Naive thymus-derived CD4-positive, alpha-beta T cell (primary cell): ENCODE results near the gene PSEN1. TPM values are rescaled to one million over a fixed set of nuclear protein-coding genes. Genes with fewer than 3 reads are reported as not detected.

Source experiments
- ATAC-seq: fragments of 150-1000 bp; cut with Tn5 transposase; 2 replicates; pipeline ENCODE4 v1.10.0; 2021; ENCODE audit warnings: mild to moderate bottlenecking, moderate library complexity
- CTCF ChIA-PET: fragments of 350-600 bp; sonication (Branson Sonifier 250); formaldehyde crosslinking; loops from one replicate; lab custom pipeline; 2021; ENCODE audit warnings: antibody characterized with exemption; lab: Charles Lee
- POLR2A ChIA-PET: fragments of 350-600 bp; sonication (Branson Sonifier 250); formaldehyde crosslinking; loops from one replicate; lab custom pipeline; 2021; ENCODE audit warnings: antibody characterized with exemption, inconsistent platforms; lab: Charles Lee
- DNase-seq, 9 donors: peaks; one replicate each; pipeline versions ENCODE4 v3.0.0 to v3.0.0-alpha.2; 2020 to 2022; ENCODE audit warnings: mixed read lengths in 1 of 9
- H3K27ac ChIP-seq: one replicate; pipeline ENCODE4 v1.7.0; 2013; ENCODE audit warnings: mild to moderate bottlenecking, low read depth, low read length, moderate library complexity
- H3K27me3 ChIP-seq, 2 donors: one replicate each; pipeline ENCODE4 v1.7.0; 2013; ENCODE audit warnings: low read length in 2 of 2, mild to moderate bottlenecking in 2 of 2, moderate library complexity in 2 of 2; ENCODE audit not compliant: control insufficient read depth in 2 of 2, insufficient read depth in 2 of 2
- H3K36me3 ChIP-seq, 3 experiments: 1 replicate in 2 of 3; 2 replicates in 1 of 3; pipeline ENCODE4 v1.7.0; 2013; ENCODE audit warnings: low read length in 3 of 3, mild to moderate bottlenecking in 3 of 3, moderate library complexity in 1 of 3; ENCODE audit not compliant: insufficient read depth in 3 of 3, control insufficient read depth in 2 of 3
- H3K4me1 ChIP-seq, 2 donors: one replicate each; pipeline ENCODE4 v1.7.0; 2013; ENCODE audit warnings: low read length in 2 of 2, mild to moderate bottlenecking in 2 of 2, moderate library complexity in 1 of 2; ENCODE audit not compliant: control insufficient read depth in 2 of 2, insufficient read depth in 2 of 2
- H3K4me3 ChIP-seq: 2 replicates; pipeline ENCODE4 v1.7.0; 2013; ENCODE audit warnings: mild to moderate bottlenecking, low read length
- H3K9me3 ChIP-seq, 3 experiments: 1 replicate in 2 of 3; 2 replicates in 1 of 3; pipeline ENCODE4 v1.7.0; 2013; ENCODE audit warnings: low read length in 3 of 3; ENCODE audit not compliant: control insufficient read depth in 2 of 3
- H3K27ac Mint-ChIP-seq, 9 donors: one replicate each; pipeline ENCODE4 v1.8.0; 2020 to 2022; ENCODE audit warnings: mixed read lengths in 9 of 9, mild to moderate bottlenecking in 8 of 9, moderate library complexity in 5 of 9, inconsistent platforms in 2 of 9
- H3K27me3 Mint-ChIP-seq, 5 donors: one replicate each; pipeline ENCODE4 v1.8.0; 2021 to 2022; ENCODE audit warnings: mixed read lengths in 5 of 5, mild to moderate bottlenecking in 1 of 5
- H3K36me3 Mint-ChIP-seq, 5 donors: one replicate each; pipeline ENCODE4 v1.8.0; 2020 to 2022; ENCODE audit warnings: mixed read lengths in 5 of 5, mild to moderate bottlenecking in 3 of 5, inconsistent platforms in 1 of 5
- H3K4me1 Mint-ChIP-seq, 7 donors: one replicate each; pipeline ENCODE4 v1.8.0; 2020 to 2022; ENCODE audit warnings: mixed read lengths in 7 of 7, mild to moderate bottlenecking in 3 of 7, inconsistent platforms in 1 of 7
- H3K4me3 Mint-ChIP-seq, 10 donors: one replicate each; pipeline ENCODE4 v1.8.0; 2020 to 2022; ENCODE audit warnings: mild to moderate bottlenecking in 10 of 10, mixed read lengths in 10 of 10, moderate library complexity in 6 of 10, inconsistent platforms in 2 of 10
- H3K9me3 Mint-ChIP-seq, 11 donors: one replicate each; pipeline ENCODE4 v1.8.0; 2020 to 2022; ENCODE audit warnings: mixed read lengths in 11 of 11, mild to moderate bottlenecking in 4 of 11, inconsistent platforms in 1 of 11, moderate library complexity in 1 of 11
- intact Hi-C, 2 donors: fragments of 100-400 bp; cut with micrococcal nuclease; formaldehyde crosslinking; loops; one replicate each; pipeline ENCODE4 v1.15.1; 2023
- polyA plus RNA-seq, 2 donors: library from polyadenylated mRNA; unstranded; fragments of 300-500 nt; fragmentation: Illumina TruSeq; gene quantifications; one replicate each; pipeline ENCODE4 v1.2.3, GENCODE V29; 2021
- total RNA-seq, 6 experiments: library from RNA in 5 of 6; stranded (reverse) in 5 of 6; gene quantifications; 1 replicate in 5 of 6; 2 replicates in 1 of 6; pipeline ENCODE4 v1.2.3 and lab custom pipeline; 2021 to 2026

The PSEN1 gene
- total and polyA plus RNA-seq, 7 experiments from 2014 or later, result 23.7 to 55.8 (median 43.2) TPM

GRCh38 chr14:73203527-73203926, 67.2 kb downstream of the PSEN1 start:
- ChIA-PET POLR2A (no interaction called here), CTCF (no interaction called here)
- H3K4me1 ChIP-seq, result no peaks in the 10 kb centered on the region
- ATAC-seq, result no peak
- peaks cover 0 to 3% (median 0%) of the 10 kb centered on the region in 7 donors for H3K4me1 Mint-ChIP-seq
- H3K27me3 Mint-ChIP-seq, result no peaks in the 10 kb centered on the region
- no peaks in the 10 kb centered on the region for H3K9me3 ChIP-seq
- no peak overlapping the region for H3K27ac ChIP-seq
- H3K27me3 ChIP-seq, result no peaks in the 10 kb centered on the region
- no peak overlapping the region for H3K4me3 ChIP-seq
- peaks cover 13 to 72% (median 59%) of the 10 kb centered on the region in 5 donors for H3K36me3 Mint-ChIP-seq
- peaks cover 0 to 52% (median 8%) of the 10 kb centered on the region in 3 experiments for H3K36me3 ChIP-seq
- no peak overlapping the region for H3K27ac Mint-ChIP-seq
- no peak overlapping the region for H3K4me3 Mint-ChIP-seq
- intact Hi-C loops, result no loop called here
- no peak for DNase-seq
- peaks cover 0 to 4% (median 0%) of the 10 kb centered on the region in 11 donors for H3K9me3 Mint-ChIP-seq

GRCh38 chr14:73207615-73208014, 71.3 kb downstream of the PSEN1 start:
- no peak for DNase-seq
- Histone ChIP-seq H3K27ac (no peak overlapping the region), H3K4me1 (no peaks in the 10 kb centered on the region), H3K27me3 (no peaks in the 10 kb centered on the region), H3K9me3 (no peaks in the 10 kb centered on the region), H3K4me3 (no peak overlapping the region), H3K36me3 (peaks cover 0 to 69% (median 8%) of the 10 kb centered on the region in 3 experiments)
- H3K27ac Mint-ChIP-seq, result no peak overlapping the region
- CTCF ChIA-PET, result interaction anchor here (0.6 kb wide), 1 partner anchor 9 kb away, joined by 3 read pairs; no protein-coding TSS in a partner anchor
- intact Hi-C loops, result no loop called here
- H3K27me3 Mint-ChIP-seq, result no peaks in the 10 kb centered on the region
- H3K4me1 Mint-ChIP-seq, result peaks cover 0 to 3% (median 0%) of the 10 kb centered on the region in 7 donors
- POLR2A ChIA-PET, result no interaction called here
- H3K36me3 Mint-ChIP-seq, result peaks cover 17 to 67% (median 53%) of the 10 kb centered on the region in 5 donors
- no peak overlapping the region for H3K4me3 Mint-ChIP-seq
- peaks cover 0 to 3% (median 0%) of the 10 kb centered on the region in 11 donors for H3K9me3 Mint-ChIP-seq
- no peak for ATAC-seq

GRCh38 chr14:73208390-73208789, 72.1 kb downstream of the PSEN1 start:
- H3K27me3 Mint-ChIP-seq, result no peaks in the 10 kb centered on the region
- ChIA-PET POLR2A (no interaction called here), CTCF (no interaction called here)
- no peak overlapping the region for H3K27ac Mint-ChIP-seq
- peaks cover 0 to 3% (median 0%) of the 10 kb centered on the region in 11 donors for H3K9me3 Mint-ChIP-seq
- Histone ChIP-seq H3K4me1 (no peaks in the 10 kb centered on the region), H3K27ac (no peak overlapping the region), H3K27me3 (no peaks in the 10 kb centered on the region), H3K36me3 (peaks cover 7 to 77% (median 8%) of the 10 kb centered on the region in 3 experiments), H3K9me3 (no peaks in the 10 kb centered on the region), H3K4me3 (no peak overlapping the region)
- peaks cover 19 to 73% (median 53%) of the 10 kb centered on the region in 5 donors for H3K36me3 Mint-ChIP-seq
- H3K4me1 Mint-ChIP-seq, result peaks cover 0 to 3% (median 0%) of the 10 kb centered on the region in 7 donors
- DNase-seq, result no peak
- no peak for ATAC-seq
- intact Hi-C loops, result no loop called here
- H3K4me3 Mint-ChIP-seq, result no peak overlapping the region

- DNase-seq (no peak), ATAC-seq (no peak)
- Mint-ChIP-seq H3K27me3 (no peaks in the 10 kb centered on the region), H3K36me3 (peaks cover 20 to 74% (median 51%) of the 10 kb centered on the region in 5 donors), H3K9me3 (peaks cover 0 to 3% (median 0%) of the 10 kb centered on the region in 11 donors), H3K27ac (no peak overlapping the region), H3K4me1 (peaks cover 0 to 3% (median 0%) of the 10 kb centered on the region in 7 donors), H3K4me3 (no peak overlapping the region)
- ChIA-PET POLR2A (no interaction called here), CTCF (no interaction called here)
- Histone ChIP-seq H3K9me3 (no peaks in the 10 kb centered on the region), H3K4me1 (no peaks in the 10 kb centered on the region), H3K4me3 (no peak overlapping the region), H3K27me3 (no peaks in the 10 kb centered on the region), H3K36me3 (peaks cover 8 to 82% (median 11%) of the 10 kb centered on the region in 3 experiments), H3K27ac (no peak overlapping the region)
- intact Hi-C loops, result no loop called here
These were observed 72.5 kb downstream of the PSEN1 start for GRCh38 chr14:73208846-73209245.

- Mint-ChIP-seq H3K4me1 (peaks cover 0 to 1% (median 0%) of the 10 kb centered on the region in 7 donors), H3K27me3 (no peaks in the 10 kb centered on the region), H3K4me3 (no peak overlapping the region), H3K36me3 (peaks cover 20 to 74% (median 48%) of the 10 kb centered on the region in 5 donors), H3K9me3 (peaks cover 0 to 3% (median 0%) of the 10 kb centered on the region in 11 donors), H3K27ac (no peak overlapping the region)
- Histone ChIP-seq H3K27ac (no peak overlapping the region), H3K9me3 (no peaks in the 10 kb centered on the region), H3K27me3 (no peaks in the 10 kb centered on the region), H3K4me3 (no peak overlapping the region), H3K36me3 (peaks cover 8 to 81% (median 14%) of the 10 kb centered on the region in 3 experiments), H3K4me1 (no peaks in the 10 kb centered on the region)
- ATAC-seq, result no peak
- ChIA-PET POLR2A (no interaction called here), CTCF (no interaction called here)
- intact Hi-C loops, result no loop called here
- DNase-seq, result no peak
These were observed 73.6 kb downstream of the PSEN1 start for GRCh38 chr14:73209953-73210352.

GRCh38 chr14:73211251-73212040, 75.1 kb downstream of the PSEN1 start:
- Histone ChIP-seq H3K36me3 (peaks cover under 1 to 79% (median 14%) of the 10 kb centered on the region in 3 experiments), H3K9me3 (no peaks in the 10 kb centered on the region), H3K4me1 (no peaks in the 10 kb centered on the region), H3K27me3 (no peaks in the 10 kb centered on the region), H3K4me3 (no peak overlapping the region), H3K27ac (no peak overlapping the region)
- H3K9me3 Mint-ChIP-seq, result peaks cover 0 to 3% (median 0%) of the 10 kb centered on the region in 11 donors
- H3K4me3 Mint-ChIP-seq, result no peak overlapping the region
- peaks cover 15 to 61% (median 36%) of the 10 kb centered on the region in 5 donors for H3K36me3 Mint-ChIP-seq
- CTCF ChIA-PET, result no interaction called here
- POLR2A ChIA-PET, result no interaction called here
- DNase-seq (no peak), ATAC-seq (no peak)
- intact Hi-C loops, result no loop called here
- no peaks in the 10 kb centered on the region for H3K27me3 Mint-ChIP-seq
- no peaks in the 10 kb centered on the region for H3K4me1 Mint-ChIP-seq
- peak overlapping the region in 1 of 9 donors; percentile 65 for H3K27ac Mint-ChIP-seq
